Measurements from ENCODE around the gene TPI1.

GRCh38 chr12:6830286-6830890 lies 36.9 kb upstream of the TPI1 start:
- TF ChIP-seq CTCF (IDR thresholded peaks at IDR 0.05) = no peak
- TF ChIP-seq POLR2A (IDR thresholded peaks at IDR 0.05) = no peak

All from lower leg skin (tissue), 3 donors.